Breast epithelium (tissue), 3 donors: Measurements from ENCODE around the gene C5AR1.

Experiments used
- CTCF ChIP-seq, 3 donors: fragments of 450-650 bp; IDR thresholded peaks; one replicate each; pipeline ENCODE4 v1.5.1; 2016 to 2017; ENCODE audit warnings: antibody characterized with exemption in 3 of 3, mild to moderate bottlenecking in 3 of 3, moderate library complexity in 3 of 3
- POLR2A ChIP-seq: fragments of 450-650 bp; IDR thresholded peaks from one replicate; pipeline ENCODE4 v1.6.1; 2016; ENCODE audit warnings: antibody characterized with exemption, mild to moderate bottlenecking, moderate library complexity
- POLR2AphosphoS5 ChIP-seq, 3 donors: sonication (generic); formaldehyde crosslinking; IDR thresholded peaks; one replicate each; pipeline ENCODE4 v1.6.1; 2017; ENCODE audit warnings: antibody characterized with exemption in 3 of 3

GRCh38 chr19:47357788-47358680 is 48.4 kb downstream of the C5AR1 start:
- no peak for TF ChIP-seq CTCF (IDR thresholded peaks at IDR 0.05)
- no peak for TF ChIP-seq POLR2A
- TF ChIP-seq POLR2AphosphoS5 (IDR thresholded peaks at IDR 0.05): no peak
